Astrocyte of the cerebellum (primary cell): ENCODE measurements around the gene STOM.

ENCODE experiments used
- DNase-seq: peaks from one replicate; pipeline ENCODE4 v3.0.0-alpha.2; 2011; ENCODE audit warnings: low read depth
- H3K4me3 ChIP-seq: 2 replicates; pipeline ENCODE4 v1.5.1; 2011; ENCODE audit warnings: mild to moderate bottlenecking, low read depth, low read length, moderate library complexity
- in situ Hi-C: cut with HindIII; loops from 2 replicates; pipeline ENCODE4 v1.10.0; 2017; ENCODE audit warnings: low sequenced_read_pairs
- TF ChIP-seq, protein P1 (sequence below): IDR thresholded peaks from 2 replicates; pipeline ENCODE4 v1.5.1; 2012; ENCODE audit warnings: low read length, low read depth, moderate library complexity, mild to moderate bottlenecking; ENCODE audit errors: missing control alignments

The STOM gene

DNA sequence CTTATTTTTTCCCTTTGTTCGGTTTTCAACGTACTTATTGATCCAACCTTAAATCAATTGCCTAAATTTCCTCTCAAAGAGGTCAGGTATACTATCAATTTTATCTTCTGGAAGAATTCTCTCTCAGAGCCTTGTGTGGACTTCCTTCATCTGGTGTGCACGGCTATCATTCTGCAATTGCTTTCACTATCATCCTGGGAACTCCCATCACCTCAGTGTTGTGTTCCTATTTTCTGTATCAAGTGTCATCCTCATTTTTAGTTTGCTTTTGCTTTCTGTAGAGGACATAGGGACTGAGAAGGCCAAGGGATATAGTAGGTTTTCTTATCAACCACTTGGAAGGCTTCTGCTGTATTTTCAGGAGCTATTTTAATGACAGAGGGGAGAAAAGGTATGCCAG lies 11.3 kb downstream of the STOM start:
- no peak for DNase-seq
- TF ChIP-seq, protein P1, sequence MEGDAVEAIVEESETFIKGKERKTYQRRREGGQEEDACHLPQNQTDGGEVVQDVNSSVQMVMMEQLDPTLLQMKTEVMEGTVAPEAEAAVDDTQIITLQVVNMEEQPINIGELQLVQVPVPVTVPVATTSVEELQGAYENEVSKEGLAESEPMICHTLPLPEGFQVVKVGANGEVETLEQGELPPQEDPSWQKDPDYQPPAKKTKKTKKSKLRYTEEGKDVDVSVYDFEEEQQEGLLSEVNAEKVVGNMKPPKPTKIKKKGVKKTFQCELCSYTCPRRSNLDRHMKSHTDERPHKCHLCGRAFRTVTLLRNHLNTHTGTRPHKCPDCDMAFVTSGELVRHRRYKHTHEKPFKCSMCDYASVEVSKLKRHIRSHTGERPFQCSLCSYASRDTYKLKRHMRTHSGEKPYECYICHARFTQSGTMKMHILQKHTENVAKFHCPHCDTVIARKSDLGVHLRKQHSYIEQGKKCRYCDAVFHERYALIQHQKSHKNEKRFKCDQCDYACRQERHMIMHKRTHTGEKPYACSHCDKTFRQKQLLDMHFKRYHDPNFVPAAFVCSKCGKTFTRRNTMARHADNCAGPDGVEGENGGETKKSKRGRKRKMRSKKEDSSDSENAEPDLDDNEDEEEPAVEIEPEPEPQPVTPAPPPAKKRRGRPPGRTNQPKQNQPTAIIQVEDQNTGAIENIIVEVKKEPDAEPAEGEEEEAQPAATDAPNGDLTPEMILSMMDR: no peak
- no peak overlapping the region for H3K4me3 ChIP-seq
- in situ Hi-C loops: no loop called here

DNA sequence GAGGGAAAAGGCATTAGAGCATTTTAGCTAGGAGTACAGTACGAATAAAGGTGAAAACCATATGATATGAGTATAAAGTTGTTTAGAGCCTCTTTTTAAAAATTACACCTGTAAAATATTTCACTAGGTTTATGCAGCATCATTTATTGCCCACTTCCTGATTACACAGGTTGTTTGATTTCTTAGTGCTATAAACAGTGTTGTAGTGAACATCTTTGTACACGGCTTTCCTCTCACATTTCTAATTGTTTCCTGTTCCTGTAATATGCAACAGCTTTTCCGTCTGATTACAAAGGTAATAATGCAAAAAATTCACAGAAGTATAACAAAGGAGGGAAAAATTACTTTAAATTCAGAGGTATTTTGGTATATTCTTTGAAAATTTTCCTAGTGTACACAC lies 13.0 kb downstream of the STOM start:
- no peak overlapping the region for H3K4me3 ChIP-seq
- in situ Hi-C loops: no loop called here

DNA sequence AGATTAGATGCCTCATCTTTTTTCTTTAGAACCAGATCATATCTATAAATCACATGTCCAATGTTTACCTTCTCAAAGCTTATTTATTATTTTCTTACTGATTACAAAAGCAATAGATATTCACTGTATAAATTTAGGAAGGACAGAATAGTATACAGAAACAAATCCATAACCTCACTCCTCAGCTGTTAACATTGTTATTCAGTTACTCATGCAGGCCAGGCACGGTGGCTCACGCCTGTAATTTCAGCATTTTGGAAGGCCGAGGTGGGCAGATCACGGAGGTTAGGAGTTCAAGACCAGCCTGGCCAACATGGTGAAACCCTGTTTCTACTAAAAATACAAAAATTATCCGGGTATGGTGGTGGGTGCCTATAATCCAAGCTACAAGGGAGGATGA lies 15.3 kb downstream of the STOM start:
- in situ Hi-C loops: no loop called here
- DNase-seq: no peak
- H3K4me3 ChIP-seq: no peak overlapping the region
- TF ChIP-seq, protein P1: no peak

More for the DNA sequence above, 13.0 kb downstream of the STOM start:
- DNase-seq: no peak
- TF ChIP-seq, protein P1: no peak

DNA sequence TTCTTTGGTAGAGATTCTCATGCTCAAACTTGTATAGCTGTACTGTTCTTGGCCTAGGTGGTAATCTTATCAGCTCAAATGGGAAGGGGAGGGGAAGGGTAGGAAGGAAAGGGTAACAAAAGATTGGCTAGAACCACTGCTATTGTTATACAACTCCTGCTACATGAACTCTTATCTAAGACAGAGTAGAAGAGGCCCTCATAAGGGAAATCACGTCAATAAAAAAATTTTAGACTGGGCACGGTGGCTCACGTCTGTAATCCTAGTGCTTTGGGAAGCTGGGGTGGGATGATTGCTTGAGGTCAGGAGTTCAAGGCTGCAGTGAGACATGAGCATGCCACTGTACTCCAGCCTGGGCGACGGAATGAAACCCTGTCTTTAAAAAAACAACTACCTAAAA lies 15.9 kb downstream of the STOM start:
- TF ChIP-seq, protein P1: no peak
- no peak for DNase-seq
- in situ Hi-C loops: no loop called here
- no peak overlapping the region for H3K4me3 ChIP-seq

DNA sequence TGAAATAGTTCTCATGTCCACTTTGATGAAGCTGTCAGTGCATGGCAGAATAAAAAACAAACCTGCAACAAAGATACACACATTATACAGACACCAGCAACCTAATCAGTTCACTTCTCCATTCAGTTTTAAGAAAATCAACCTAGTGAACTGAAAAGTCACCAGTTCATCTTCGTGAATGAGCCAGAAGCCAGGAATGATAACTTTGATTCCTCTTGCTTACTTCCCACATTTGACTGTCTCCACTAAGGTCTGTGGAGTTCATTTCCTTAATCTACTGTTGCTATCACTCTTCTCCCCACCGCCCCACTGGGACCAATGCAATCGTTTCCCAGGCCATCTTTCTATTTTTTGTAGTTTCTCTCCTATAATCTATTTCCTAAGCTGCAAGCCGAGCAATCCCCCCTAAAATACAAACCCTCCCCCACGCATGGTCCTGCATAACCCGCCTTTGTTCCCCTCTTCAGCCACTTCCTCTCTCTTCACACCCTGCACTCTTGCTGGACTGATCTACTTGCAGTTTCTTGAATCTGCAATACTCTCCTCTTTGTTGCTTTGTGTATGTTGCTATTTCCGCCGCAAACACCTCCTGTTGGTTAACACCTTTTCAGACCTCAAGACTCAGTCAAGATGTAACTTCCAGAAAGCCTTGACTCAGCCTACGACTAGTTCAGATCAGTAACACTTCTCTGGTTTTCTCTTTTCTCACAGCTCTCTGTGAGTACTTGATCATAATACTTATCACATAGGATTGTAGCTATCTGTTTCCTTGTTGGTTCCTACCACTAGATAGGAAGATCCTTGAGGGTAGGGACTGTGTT lies 16.6 kb downstream of the STOM start:
- DNase-seq: no peak
- in situ Hi-C loops: no loop called here
- no peak overlapping the region for H3K4me3 ChIP-seq
- TF ChIP-seq, protein P1: no peak

DNA sequence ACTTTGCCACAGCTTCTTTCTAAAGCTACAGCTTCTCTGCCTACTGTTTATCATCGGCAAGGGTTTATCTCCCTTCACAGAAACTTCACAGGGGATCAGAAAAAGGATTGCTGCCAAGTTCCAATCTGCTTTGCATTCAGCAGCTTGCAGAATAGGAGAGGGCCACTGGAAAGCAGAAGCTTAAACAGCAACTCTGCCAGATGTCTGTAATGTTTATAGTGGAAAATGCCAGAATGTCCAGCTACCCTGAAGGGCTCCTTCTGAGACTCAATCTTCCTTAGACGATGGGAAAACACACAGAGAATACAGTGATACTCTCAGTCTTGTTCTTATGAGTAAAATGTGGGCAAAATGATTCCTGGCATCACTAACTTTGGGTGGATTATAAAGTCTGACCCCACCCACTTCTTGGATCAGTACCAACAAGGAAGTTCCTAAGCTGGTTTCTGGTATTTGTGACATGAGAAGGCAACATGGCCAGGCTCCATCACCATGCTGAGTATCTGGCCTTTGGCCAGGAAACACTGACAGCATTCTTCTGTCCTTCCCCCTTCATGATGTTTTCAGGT lies 19.0 kb downstream of the STOM start:
- in situ Hi-C loops: no loop called here
- DNase-seq: peak; percentile 93
- TF ChIP-seq, protein P1: no peak
- no peak overlapping the region for H3K4me3 ChIP-seq
